Epidermal melanocyte (primary cell): ENCODE measurements around the gene IVL.

Experiments used
- DNase-seq: peaks from one replicate; pipeline ENCODE4 v3.0.0; 2011; ENCODE audit warnings: low spot score; ENCODE audit not compliant: insufficient read length

IVL gene

DNA sequence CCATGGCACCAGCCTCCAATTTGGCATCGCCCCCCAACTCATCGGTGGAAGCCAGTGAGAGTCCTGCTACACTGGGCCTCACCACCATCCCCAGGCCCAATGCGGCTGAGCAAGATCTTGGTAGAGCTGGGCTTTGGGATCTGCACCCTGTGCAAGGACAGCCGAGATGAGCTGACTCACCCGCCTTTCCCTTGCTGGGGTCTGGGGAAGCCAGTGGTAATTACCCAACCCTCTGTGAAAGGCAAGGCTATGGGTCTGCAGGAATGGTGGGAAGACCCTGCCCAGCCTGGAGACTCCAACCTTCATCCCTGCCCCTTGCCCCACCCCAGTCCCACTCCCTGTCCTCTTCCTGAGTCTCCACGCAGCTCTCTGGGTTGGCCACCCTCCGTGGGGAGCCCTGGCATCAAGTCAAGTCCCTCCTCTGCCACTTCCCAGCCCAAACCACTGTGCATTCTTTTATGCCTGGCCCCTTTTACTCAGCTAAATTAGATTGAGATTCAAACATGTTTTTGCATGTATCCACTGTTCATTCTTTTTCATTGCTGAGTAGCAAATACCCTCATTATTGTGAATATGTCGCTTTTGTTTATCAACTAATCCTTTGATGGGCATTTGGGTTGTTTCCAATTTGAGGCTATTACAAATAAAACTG, 21.5 kb upstream of the IVL start:
- DNase-seq = no peak

- no peak for DNase-seq
Measured at GRCh38 chr1:152888126-152888525, 20.2 kb upstream of the IVL start.

DNA sequence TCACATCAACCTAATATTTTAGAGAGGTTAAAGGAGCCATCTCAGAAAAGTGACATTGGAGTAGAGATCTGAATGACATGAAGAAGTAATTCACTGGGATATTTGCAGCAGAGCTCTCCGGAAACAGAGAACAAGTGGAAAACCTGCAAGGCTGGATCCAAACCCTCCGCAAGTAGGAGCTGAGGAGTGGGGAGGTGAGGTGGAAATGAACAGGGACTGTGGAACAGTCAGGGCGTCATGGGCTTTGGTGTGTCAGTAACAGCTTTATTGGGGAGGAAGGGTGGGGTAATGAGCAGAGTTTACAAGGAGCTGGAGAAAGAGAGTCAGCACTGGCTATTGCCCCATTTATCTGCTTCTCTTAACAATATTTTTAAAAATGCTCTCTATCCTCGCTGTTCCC, 9.3 kb upstream of the IVL start:
- no peak for DNase-seq

DNA sequence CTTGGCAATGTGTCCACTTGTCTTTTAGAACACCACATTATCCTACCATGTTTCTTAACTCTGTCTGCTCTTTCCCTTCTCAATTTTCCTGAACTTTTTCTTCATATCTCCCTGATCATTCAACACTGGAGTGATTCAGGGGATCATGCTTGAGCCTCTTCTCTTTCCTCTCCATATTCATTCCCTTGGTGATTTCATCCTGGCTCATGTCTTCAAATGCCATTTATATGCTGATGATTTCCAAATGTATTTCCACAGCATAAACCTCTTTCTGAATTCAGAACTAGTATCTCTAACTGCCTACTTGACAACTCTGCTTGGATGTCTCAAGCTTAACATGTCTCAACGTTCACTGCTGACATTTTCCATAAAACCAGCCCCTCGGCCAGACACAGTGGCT, 8.5 kb upstream of the IVL start:
- no peak for DNase-seq

DNA sequence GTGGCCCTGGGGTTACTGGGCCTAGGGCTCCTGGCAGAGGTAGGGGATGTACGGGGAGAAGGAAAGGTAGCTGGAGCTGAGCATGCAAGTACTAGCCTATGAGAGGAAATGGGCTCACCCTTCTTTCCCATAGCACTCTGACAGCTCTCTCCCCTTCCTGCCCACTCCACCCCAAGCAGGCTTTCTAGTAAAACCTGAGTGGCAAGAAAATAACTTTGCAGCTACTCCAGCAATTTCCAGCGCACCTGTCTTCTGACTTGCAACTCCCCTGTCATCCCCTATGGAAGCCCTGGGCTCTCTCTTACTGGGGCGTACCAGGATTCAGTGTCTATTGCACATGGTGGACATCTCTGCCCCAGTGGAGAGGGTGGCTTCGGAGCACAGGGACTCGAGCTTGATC, 6.7 kb upstream of the IVL start:
- no peak for DNase-seq

DNA sequence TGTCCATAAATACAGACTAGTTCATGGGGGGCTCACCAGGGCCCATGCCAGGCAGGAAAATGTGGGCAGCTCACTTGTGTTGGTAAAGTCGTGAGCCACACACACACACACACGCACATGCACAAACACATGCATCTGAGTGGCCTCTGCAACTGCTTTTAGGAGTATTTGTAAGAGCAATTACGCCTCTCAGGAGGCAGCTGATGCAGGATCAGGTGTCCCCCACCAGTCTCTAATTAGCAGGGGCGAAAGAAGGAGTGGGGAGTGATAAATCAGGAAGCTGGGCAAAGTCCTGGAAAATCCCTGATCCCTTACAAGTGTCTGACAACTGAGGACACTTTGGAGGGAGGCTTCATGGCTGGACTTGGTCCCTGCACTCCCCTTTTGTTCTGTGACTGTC, 5.7 kb upstream of the IVL start:
- DNase-seq = no peak

- no peak for DNase-seq
Measured at GRCh38 chr1:152904688-152905440, 3.5 kb upstream of the IVL start.

DNA sequence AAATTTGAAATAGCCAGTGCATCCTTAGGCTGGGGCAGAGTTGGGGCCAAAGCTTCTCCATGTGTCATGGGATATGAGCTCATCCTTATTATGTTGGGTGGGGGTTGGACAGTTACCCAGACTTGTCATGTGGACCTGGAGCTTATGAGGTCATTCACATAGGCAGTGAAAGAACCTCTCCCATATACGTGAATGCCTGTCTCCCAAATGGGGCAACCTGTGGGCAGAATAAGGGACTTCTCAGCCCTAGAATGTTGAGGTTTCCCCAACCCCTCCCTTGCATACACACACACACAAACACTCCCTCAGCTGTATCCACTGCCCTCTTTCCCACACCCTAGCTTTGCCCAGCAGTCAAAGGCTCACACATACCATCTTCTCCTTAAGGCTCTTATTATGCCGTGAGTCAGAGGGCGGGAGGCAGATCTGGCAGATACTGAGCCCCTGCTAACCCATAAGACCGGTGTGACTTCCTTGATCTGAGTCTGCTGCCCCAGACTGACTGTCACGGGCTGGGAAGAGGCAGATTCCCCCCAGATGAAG, 2.3 kb upstream of the IVL start:
- DNase-seq = no peak

DNA sequence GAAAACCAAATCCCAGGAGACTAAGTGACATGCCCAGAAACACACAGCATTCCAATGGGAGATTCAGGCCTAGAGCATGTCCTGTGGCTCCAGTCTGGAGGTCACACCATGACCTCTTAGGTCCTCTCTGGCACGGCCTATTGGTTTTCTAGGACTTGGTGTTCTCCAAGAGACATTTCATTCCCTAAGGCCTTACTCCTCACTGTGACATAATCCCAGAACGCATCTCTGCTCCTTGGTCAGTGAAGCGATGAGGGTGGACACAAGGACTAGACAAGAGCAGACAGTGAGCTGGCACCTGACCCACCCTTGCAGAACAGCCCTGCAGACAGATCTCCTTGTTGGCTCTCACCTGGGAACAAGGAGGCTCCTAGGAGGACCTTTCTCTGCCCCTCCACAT, 860 bp downstream of the IVL start:
- no peak for DNase-seq

DNA sequence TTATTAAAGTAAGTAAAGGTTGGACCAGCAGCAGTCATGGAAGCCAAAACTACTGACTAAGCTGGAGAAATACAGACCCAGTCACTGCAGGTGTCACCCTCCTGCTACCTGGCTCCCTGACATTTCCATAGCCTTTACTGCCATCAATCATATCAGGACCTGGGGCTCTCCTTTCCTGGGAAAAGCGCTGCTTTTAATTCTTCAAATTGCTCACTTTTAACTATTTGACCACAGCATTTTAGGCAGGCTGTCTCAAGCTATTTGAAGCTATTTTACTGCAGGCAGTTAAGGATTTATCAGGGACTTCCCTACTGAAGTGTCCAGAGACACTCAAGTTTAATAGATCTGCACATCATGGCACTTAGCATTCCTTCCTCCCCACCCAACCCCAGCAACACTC, 4.1 kb downstream of the IVL start:
- DNase-seq = no peak

- no peak for DNase-seq
Measured at GRCh38 chr1:152912900-152913299, 4.6 kb downstream of the IVL start.

GRCh38 chr1:152917794-152918193, 9.4 kb downstream of the IVL start:
- no peak for DNase-seq

GRCh38 chr1:152919071-152919470, 10.7 kb downstream of the IVL start:
- DNase-seq = no peak

DNA sequence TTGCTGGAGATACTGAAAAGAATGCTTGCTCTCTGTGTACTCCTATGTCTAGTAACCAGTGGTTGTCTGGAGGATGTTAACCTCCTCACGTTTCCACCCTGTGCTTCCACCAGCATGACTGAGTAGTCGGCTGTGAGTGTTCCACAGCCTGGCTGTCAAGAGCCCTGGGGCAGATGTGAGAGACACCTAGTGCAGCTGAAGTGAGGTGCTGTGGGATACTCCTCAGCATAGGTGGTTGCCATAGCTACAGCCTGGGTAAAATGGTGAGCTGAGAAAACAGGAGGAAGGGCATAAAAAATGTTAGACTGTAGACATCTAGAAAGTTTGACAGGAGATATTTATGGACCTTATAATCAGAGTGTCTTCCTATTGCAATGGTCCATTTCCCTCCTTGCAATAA, 15.8 kb downstream of the IVL start:
- no peak for DNase-seq

DNA sequence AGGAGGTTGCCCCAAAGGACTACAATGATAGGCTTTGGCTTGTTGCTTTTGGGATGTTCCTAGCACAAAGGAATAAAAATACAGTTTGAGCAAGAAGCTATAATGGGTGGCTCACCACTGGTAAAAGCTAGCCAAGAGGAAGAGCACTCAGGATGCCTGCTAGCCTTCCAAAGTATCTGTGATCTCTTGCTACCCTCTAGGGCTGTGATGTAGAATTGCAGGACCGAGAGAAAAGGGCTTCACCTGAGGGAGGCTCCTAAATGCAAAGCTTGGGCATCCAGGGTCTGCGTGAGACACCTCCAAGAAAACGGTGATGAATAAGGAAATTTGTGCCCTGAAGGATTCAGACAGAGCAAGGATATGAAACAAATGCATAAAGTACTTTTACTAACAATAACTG, 17.7 kb downstream of the IVL start:
- no peak for DNase-seq

- DNase-seq = no peak
Measured at GRCh38 chr1:152928671-152929070, 20.3 kb downstream of the IVL start.

GRCh38 chr1:152932170-152932811, 23.9 kb downstream of the IVL start:
- no peak for DNase-seq

DNA sequence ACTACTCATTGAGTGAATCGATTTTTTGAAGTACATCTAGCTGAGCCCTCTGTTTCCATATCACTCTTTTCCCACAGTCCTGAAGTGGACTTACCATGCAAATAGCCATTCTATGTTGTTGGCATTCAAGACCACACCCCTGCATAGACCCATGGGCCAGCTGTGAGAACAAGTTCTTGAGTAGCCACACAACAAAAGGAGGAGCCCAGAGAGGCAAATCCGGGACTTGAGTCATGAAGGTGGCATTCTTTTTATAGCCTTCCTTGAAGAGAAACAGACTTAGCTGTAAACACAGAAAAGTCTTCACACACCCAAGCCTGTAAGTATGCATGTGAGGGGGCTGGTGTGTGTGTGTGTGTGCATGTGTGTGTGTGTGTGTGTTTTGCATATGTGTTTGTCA, 24.9 kb downstream of the IVL start:
- no peak for DNase-seq

GRCh38 chr1:152940614-152941013, 32.3 kb downstream of the IVL start:
- no peak for DNase-seq

- no peak for DNase-seq
Measured at GRCh38 chr1:152941037-152941711, 32.8 kb downstream of the IVL start.

- DNase-seq = no peak
Measured at GRCh38 chr1:152942161-152942560, 33.8 kb downstream of the IVL start.

DNA sequence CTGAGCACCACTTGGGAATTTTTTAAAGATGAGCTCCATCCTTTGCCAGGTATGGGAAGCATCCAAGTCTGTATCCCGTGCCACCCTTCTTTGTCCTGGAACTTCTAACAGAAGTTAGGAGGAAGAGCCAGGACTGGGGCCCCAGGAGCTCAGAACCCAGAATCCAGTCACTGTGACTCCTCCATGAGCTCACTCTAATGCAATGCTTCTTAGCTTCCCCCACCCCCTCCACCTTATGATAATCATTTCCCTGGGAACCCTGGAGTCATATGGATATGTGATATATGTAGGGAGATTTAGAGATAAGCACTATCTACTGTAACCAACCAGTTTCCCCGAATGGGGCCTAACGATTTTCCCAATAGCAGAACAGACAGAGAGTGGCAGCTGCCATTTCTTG, 37.9 kb downstream of the IVL start:
- no peak for DNase-seq
